ENCODE measurements around the gene NAIF1. TPM values are rescaled to one million over a fixed set of nuclear protein-coding genes. Genes with fewer than 3 reads are reported as not detected.

The NAIF1 gene
- total RNA-seq, 1 donor from 2014 or later = 48.2 TPM

DNA sequence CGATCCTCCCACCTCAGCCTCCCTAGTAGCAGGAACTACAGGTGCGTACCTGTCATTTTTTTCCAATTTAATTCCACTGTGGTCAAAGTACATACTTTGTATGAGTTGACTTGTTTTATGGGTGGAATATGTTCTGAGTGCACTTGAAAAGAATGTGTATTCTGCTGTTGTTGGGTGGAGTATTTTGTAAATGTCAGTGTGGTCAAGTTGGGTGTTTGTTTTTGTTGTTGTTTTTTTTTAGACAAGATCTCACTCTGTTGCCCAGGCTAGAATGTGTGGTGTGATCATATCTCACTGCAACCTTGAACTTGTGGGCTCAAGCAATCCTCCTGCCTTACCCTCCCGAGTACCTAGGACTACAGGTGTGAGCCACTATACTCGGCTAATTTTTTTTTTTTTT, 18.8 kb upstream of the NAIF1 start:
- Histone ChIP-seq H3K4me3 (no peak overlapping the region), H3K27ac (no peak overlapping the region), H3K9me3 (no peaks in the 10 kb centered on the region), H3K27me3 (no peaks in the 10 kb centered on the region), H3K4me1 (peaks cover 3 to 13% of the 10 kb centered on the region in 2 donors), H3K36me3 (no peaks in the 10 kb centered on the region)
- TF ChIP-seq, protein P1, sequence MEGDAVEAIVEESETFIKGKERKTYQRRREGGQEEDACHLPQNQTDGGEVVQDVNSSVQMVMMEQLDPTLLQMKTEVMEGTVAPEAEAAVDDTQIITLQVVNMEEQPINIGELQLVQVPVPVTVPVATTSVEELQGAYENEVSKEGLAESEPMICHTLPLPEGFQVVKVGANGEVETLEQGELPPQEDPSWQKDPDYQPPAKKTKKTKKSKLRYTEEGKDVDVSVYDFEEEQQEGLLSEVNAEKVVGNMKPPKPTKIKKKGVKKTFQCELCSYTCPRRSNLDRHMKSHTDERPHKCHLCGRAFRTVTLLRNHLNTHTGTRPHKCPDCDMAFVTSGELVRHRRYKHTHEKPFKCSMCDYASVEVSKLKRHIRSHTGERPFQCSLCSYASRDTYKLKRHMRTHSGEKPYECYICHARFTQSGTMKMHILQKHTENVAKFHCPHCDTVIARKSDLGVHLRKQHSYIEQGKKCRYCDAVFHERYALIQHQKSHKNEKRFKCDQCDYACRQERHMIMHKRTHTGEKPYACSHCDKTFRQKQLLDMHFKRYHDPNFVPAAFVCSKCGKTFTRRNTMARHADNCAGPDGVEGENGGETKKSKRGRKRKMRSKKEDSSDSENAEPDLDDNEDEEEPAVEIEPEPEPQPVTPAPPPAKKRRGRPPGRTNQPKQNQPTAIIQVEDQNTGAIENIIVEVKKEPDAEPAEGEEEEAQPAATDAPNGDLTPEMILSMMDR (IDR thresholded peaks at IDR 0.05) = no peak
- DNase-seq (ENCODE audit: low spot score in 2 of 2) = no peak
- intact Hi-C loops (cut with DNase I) = no loop called here

DNA sequence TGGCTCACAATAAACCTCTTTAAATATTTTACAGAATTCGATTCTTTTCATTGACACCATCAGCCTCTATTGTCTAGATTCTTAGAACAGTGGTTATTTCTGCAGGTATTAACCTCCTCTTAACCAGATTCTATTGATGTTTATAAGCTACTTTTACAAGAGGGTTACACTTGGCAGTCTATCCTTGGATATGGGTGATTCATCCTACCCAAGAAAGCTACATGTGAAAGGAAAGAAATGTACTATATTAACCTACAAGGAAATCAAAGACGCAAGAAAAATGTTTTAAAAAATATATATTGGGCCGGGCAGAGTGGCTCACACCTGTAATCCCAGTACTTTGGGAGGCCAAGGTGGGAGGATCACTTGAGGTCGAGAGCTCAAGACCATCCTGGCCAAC, 17.6 kb upstream of the NAIF1 start:
- TF ChIP-seq, protein P1 (IDR thresholded peaks at IDR 0.05) = no peak
- no peak overlapping the region for H3K4me3 ChIP-seq
- no peaks in the 10 kb centered on the region for H3K36me3 ChIP-seq
- peaks cover 0 to 12% of the 10 kb centered on the region in 2 donors for H3K4me1 ChIP-seq
- no peak for DNase-seq (ENCODE audit: low spot score in 2 of 2)
- H3K27ac ChIP-seq = no peak overlapping the region
- H3K9me3 ChIP-seq = no peaks in the 10 kb centered on the region
- intact Hi-C loops (cut with DNase I) = no loop called here
- H3K27me3 ChIP-seq = no peaks in the 10 kb centered on the region

DNA sequence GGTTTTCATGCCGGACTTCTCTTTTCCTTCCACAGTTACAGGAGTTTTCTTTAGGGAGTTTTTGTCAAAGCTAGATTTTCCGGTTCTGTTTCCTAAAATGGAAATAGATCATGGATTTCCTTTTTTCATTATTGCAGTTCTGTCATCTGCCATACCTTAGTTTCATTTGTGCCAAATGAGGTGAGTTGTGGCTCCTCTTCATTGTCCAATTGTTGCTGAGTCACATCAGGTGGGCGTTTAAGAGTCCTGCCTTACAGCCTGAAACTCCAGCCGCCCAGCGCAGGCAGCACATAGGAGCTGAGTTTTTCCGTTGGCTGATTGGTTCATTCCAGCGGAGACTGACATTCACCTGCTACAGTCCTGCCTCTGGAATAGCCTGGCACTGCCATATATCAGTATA, 15.0 kb upstream of the NAIF1 start:
- DNase-seq (ENCODE audit: low spot score in 2 of 2) = no peak
- H3K9me3 ChIP-seq = no peaks in the 10 kb centered on the region
- H3K4me1 ChIP-seq = peaks cover 4 to 17% of the 10 kb centered on the region in 2 donors
- no peaks in the 10 kb centered on the region for H3K27me3 ChIP-seq
- TF ChIP-seq, protein P1 (IDR thresholded peaks at IDR 0.05) = no peak
- H3K4me3 ChIP-seq = no peak overlapping the region
- no peaks in the 10 kb centered on the region for H3K36me3 ChIP-seq
- intact Hi-C loops (cut with DNase I) = no loop called here
- H3K27ac ChIP-seq = peak overlapping the region; percentile 22 to 40

DNA sequence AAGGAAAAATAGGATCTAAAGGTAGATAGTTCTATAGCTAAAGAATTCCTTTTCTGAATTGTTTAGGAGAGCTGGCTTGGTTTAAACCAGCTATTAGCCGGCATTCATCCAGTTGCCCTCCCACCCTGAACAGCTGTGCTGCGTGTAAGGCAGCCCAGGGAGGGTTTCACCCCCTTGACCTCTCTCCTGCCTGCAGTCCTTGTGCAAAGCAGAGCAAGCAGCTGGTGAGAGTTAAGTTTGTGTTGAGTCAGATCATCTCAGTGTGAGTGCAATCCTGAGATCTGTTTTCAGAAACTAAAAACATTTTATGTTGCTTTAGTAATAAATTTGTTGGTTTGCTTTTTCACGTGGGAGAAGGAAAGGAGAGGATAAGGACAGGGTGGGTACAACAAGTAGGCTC, 13.9 kb upstream of the NAIF1 start:
- TF ChIP-seq, protein P1 (IDR thresholded peaks at IDR 0.05) = no peak
- Histone ChIP-seq H3K27ac (peak overlapping the region; percentile 33 to 40), H3K9me3 (no peaks in the 10 kb centered on the region), H3K36me3 (no peaks in the 10 kb centered on the region), H3K27me3 (no peaks in the 10 kb centered on the region), H3K4me3 (no peak overlapping the region), H3K4me1 (peaks cover 4 to 17% of the 10 kb centered on the region in 2 donors)
- intact Hi-C loops (cut with DNase I) = no loop called here
- DNase-seq (ENCODE audit: low spot score in 2 of 2) = no peak

DNA sequence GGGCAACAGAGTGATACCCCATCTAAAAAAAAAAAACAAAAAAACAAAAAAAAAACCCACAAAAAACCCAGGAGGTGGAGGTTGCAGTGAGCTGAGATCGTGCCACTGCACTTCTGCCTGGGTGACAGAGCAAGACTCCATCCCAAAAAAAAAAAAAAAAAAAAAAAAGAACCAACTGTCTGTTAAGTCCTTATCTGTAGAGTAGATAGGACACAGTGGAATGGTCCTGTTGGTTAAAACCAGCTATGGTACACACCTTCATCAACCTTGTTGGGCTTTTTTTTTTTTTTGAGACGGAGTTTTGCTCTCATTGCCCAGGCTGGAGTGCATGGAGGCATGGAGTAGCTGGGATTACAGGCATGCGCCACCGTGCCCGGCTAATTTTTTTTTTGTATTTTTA, 13.1 kb upstream of the NAIF1 start:
- no peak for DNase-seq (ENCODE audit: low spot score in 2 of 2)
- Histone ChIP-seq H3K4me1 (peaks cover 4 to 17% of the 10 kb centered on the region in 2 donors), H3K36me3 (no peaks in the 10 kb centered on the region), H3K9me3 (no peaks in the 10 kb centered on the region), H3K4me3 (no peak overlapping the region), H3K27me3 (no peaks in the 10 kb centered on the region), H3K27ac (no peak overlapping the region)
- TF ChIP-seq, protein P1 (IDR thresholded peaks at IDR 0.05) = no peak
- intact Hi-C loops (cut with DNase I) = no loop called here
